PC-9 (cell line): ENCODE measurements around the gene ECSCR. TPM values are rescaled to one million over a fixed set of nuclear protein-coding genes. Genes with fewer than 3 reads are reported as not detected.

Source experiments
- BruUV-seq: library from RNA; stranded (reverse); fragments of 400-500 nt; replicated peaks from 2 replicates; lab custom pipeline; 2021; lab: Mats Ljungman, UMichigan
- CTCF ChIA-PET: fragments of 300-600 bp; sonication (Branson Sonifier 250); formaldehyde crosslinking; loops from one replicate; lab custom pipeline; 2022; ENCODE audit warnings: antibody characterized with exemption; lab: Charles Lee
- POLR2A ChIA-PET: fragments of 300-600 bp; sonication (Branson Sonifier 250); formaldehyde crosslinking; loops from one replicate; lab custom pipeline; 2022; ENCODE audit warnings: antibody characterized with exemption; ENCODE audit not compliant: unreplicated experiment; lab: Charles Lee
- DNase-seq, 2 experiments: peaks; one replicate each; pipeline versions ENCODE4 v3.0.0 to v3.0.0-alpha.2; 2015 to 2022; ENCODE audit warnings: mixed read lengths in 1 of 2
- H2AFZ ChIP-seq: fragments of 200-600 bp; sonication (generic); 2 replicates; pipeline ENCODE4 v1.8.1; 2017; ENCODE audit warnings: antibody characterized with exemption
- H3F3A ChIP-seq: fragments of 200-600 bp; sonication (generic); 2 replicates; pipeline ENCODE4 v1.8.1; 2017; ENCODE audit warnings: antibody characterized with exemption, mild to moderate bottlenecking, low read depth; ENCODE audit not compliant: insufficient read depth
- H3K27ac ChIP-seq: fragments of 200-600 bp; sonication (generic); 2 replicates; pipeline ENCODE4 v1.6.1; 2016; ENCODE audit warnings: mixed run types
- H3K27me3 ChIP-seq: fragments of 200-600 bp; sonication (generic); 2 replicates; pipeline ENCODE4 v1.6.1; 2016; ENCODE audit warnings: low read depth, mixed run types; ENCODE audit not compliant: insufficient read depth
- H3K36me3 ChIP-seq: fragments of 200-600 bp; sonication (generic); 2 replicates; pipeline ENCODE4 v1.6.1; 2016; ENCODE audit warnings: low read depth, mixed run types
- H3K4me1 ChIP-seq: fragments of 200-600 bp; sonication (generic); replicated peaks from 2 replicates; pipeline ENCODE4 v1.6.1; 2016; ENCODE audit warnings: mixed run types; ENCODE audit not compliant: insufficient read depth
- H3K4me2 ChIP-seq: fragments of 200-600 bp; sonication (generic); 2 replicates; pipeline ENCODE4 v1.6.1; 2017; ENCODE audit warnings: mixed run types
- H3K4me3 ChIP-seq: fragments of 200-600 bp; sonication (generic); 2 replicates; pipeline ENCODE4 v1.6.1; 2016; ENCODE audit warnings: mixed run types
- H3K79me2 ChIP-seq: fragments of 200-600 bp; sonication (generic); 2 replicates; pipeline ENCODE4 v1.6.1; 2017; ENCODE audit warnings: low read depth, mixed run types
- H3K9me2 ChIP-seq: fragments of 200-600 bp; sonication (generic); 2 replicates; pipeline ENCODE4 v1.8.1; 2017; ENCODE audit warnings: mild to moderate bottlenecking; ENCODE audit not compliant: insufficient read depth
- H3K9me3 ChIP-seq: fragments of 200-600 bp; sonication (generic); 2 replicates; pipeline ENCODE4 v1.8.1; 2016; ENCODE audit warnings: low read depth; ENCODE audit not compliant: insufficient read depth
- H4K20me1 ChIP-seq: fragments of 200-600 bp; sonication (generic); 2 replicates; pipeline ENCODE4 v1.8.1; 2017; ENCODE audit not compliant: insufficient read depth
- EZH2 ChIP-seq: fragments of 200-600 bp; sonication (generic); IDR thresholded peaks from 2 replicates; pipeline ENCODE4 v1.8.0; 2017; ENCODE audit warnings: antibody characterized with exemption, low read depth
- intact Hi-C: fragments of 100-400 bp; cut with micrococcal nuclease; formaldehyde crosslinking; loops from one replicate; pipeline ENCODE4 v1.10.0; 2022; ENCODE audit not compliant: unreplicated experiment
- total RNA-seq: library from RNA; stranded (reverse); gene quantifications from 2 replicates; pipeline ENCODE4 v1.2.3, GENCODE V29; 2021
- TF ChIP-seq, protein P1 (sequence below): fragments of 200-600 bp; sonication (generic); conservative IDR thresholded peaks from 2 replicates; pipeline ENCODE4 v1.6.1; 2017; ENCODE audit warnings: mixed run types, antibody characterized with exemption, mild to moderate bottlenecking, moderate library complexity

ECSCR gene
- total RNA-seq, 1 experiment from 2014 or later = not detected

DNA sequence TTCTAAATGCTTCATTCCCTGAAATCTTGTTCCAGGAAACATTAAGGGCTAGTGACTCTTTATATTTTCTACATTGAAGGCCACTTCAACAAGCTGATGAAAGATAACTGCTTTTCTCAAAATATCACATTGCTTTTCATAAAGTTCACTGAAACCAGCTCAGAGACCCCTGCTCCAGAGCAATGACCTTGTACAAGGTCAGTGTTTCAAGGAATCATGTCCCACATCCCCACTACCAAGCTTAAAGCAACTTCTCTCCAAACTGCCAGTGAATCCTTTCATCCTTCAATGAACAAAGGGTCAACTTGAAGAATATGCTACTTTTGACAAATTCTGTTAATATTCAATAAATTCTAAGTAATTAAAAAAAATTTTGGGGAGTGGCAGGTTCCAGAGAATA lies 46.7 kb downstream of the ECSCR start:
- intact Hi-C loops = no loop called here
- H3K4me2 ChIP-seq = no peak overlapping the region
- CTCF ChIA-PET = no interaction called here

DNA sequence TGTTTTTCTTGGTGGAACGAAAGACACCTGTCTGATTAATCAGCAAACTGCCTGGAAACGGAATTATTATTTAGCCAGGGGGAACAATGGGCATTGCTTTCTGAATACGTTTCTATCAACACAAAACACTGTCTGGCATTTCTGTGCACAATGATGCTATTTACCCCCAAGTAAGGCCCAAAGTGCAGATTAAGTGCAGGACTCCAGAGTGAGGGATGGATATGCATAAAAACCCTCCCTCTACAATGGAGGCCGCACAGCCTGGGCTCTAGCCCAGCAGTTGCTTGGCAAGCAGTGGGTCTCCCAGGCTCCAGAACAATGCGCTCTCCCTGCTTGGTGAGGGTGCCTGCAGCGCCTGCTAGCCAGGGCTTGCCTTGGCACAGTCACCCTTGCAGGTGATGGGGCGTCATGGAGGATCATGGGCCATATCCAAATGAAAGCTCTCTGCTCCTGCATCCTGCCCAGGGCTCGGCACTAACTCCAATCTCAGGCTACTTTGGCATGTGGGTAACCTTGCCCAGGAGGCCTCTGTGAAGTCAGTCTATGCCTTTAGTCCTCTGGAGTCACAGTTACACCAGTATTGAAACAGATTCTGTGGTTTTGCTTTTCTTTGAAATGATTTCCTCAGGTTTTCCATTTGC lies 47.2 kb downstream of the ECSCR start:
- intact Hi-C loops = no loop called here
- Histone ChIP-seq H3K36me3 (no peaks in the 10 kb centered on the region), H2AFZ (no peak overlapping the region), H3F3A (no peaks in the 10 kb centered on the region), H4K20me1 (no peaks in the 10 kb centered on the region), H3K4me2 (no peak overlapping the region), H3K27ac (no peak overlapping the region), H3K4me1 (no peaks in the 10 kb centered on the region), H3K27me3 (no peaks in the 10 kb centered on the region), H3K9me2 (no peaks in the 10 kb centered on the region), H3K4me3 (no peak overlapping the region), H3K79me2 (no peaks in the 10 kb centered on the region), H3K9me3 (no peaks in the 10 kb centered on the region)
- no TSS peak for BruUV-seq
- TF ChIP-seq, protein P1, sequence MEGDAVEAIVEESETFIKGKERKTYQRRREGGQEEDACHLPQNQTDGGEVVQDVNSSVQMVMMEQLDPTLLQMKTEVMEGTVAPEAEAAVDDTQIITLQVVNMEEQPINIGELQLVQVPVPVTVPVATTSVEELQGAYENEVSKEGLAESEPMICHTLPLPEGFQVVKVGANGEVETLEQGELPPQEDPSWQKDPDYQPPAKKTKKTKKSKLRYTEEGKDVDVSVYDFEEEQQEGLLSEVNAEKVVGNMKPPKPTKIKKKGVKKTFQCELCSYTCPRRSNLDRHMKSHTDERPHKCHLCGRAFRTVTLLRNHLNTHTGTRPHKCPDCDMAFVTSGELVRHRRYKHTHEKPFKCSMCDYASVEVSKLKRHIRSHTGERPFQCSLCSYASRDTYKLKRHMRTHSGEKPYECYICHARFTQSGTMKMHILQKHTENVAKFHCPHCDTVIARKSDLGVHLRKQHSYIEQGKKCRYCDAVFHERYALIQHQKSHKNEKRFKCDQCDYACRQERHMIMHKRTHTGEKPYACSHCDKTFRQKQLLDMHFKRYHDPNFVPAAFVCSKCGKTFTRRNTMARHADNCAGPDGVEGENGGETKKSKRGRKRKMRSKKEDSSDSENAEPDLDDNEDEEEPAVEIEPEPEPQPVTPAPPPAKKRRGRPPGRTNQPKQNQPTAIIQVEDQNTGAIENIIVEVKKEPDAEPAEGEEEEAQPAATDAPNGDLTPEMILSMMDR = no peak
- TF ChIP-seq EZH2 = no peak
- no peak for DNase-seq
- ChIA-PET POLR2A (interaction anchor here (0.7 kb wide), 1 partner anchor 73 kb away, joined by 3 read pairs; no protein-coding TSS in a partner anchor), CTCF (no interaction called here)

More for the DNA sequence above, 46.7 kb downstream of the ECSCR start:
- Histone ChIP-seq H3K79me2 (no peaks in the 10 kb centered on the region), H3K36me3 (no peaks in the 10 kb centered on the region), H3K9me3 (no peaks in the 10 kb centered on the region), H3K4me3 (no peak overlapping the region), H3F3A (no peaks in the 10 kb centered on the region), H3K27ac (no peak overlapping the region), H3K27me3 (no peaks in the 10 kb centered on the region), H3K4me1 (no peaks in the 10 kb centered on the region), H4K20me1 (no peaks in the 10 kb centered on the region), H3K9me2 (no peaks in the 10 kb centered on the region), H2AFZ (no peak overlapping the region)
- no peak for DNase-seq
- no TSS peak for BruUV-seq
- TF ChIP-seq, protein P1 = no peak
- no peak for TF ChIP-seq EZH2
- POLR2A ChIA-PET = interaction anchor here (0.6 kb wide), 1 partner anchor 91 kb away, joined by 4 read pairs; no protein-coding TSS in a partner anchor

DNA sequence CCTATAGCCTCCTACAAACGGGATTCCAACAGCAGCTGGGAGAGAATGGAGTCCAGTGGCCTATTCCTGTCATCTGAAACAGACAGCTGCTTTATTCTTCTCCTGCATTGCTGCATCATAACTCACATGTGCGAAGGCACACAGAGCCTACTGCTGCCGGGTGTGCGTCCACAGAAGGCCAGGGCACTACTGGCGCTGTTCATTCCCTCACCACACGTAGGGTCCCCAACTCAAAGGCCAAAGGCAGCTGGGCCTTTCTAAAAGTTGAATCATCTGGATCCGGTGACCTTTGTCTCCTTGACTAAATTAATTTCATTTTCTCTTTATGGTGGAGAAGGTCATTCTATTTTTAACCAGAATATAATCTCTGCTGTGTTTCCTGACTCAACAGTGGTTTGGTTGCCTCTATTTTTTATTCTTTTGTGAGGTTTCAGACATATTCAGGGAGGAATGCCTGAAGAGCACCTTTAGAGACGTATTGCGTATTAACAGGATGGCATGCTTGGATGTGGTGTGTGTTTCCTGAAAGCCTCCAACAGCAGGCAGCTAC lies 47.9 kb downstream of the ECSCR start:
- DNase-seq = no peak
- H3K4me2 ChIP-seq = no peak overlapping the region
- H3K4me3 ChIP-seq = no peak overlapping the region
- TF ChIP-seq, protein P1 = no peak
- TF ChIP-seq EZH2 = no peak
- H3K27ac ChIP-seq = no peak overlapping the region
- H2AFZ ChIP-seq = no peak overlapping the region
- no peaks in the 10 kb centered on the region for H3F3A ChIP-seq
- H3K9me3 ChIP-seq = no peaks in the 10 kb centered on the region
- CTCF ChIA-PET = interaction anchor here (0.6 kb wide), 1 partner anchor 830 kb away, joined by 6 read pairs; no protein-coding TSS in a partner anchor
- H3K4me1 ChIP-seq = no peaks in the 10 kb centered on the region
- BruUV-seq = no TSS peak
- no peaks in the 10 kb centered on the region for H3K27me3 ChIP-seq
- POLR2A ChIA-PET = interaction anchor here (0.5 to 0.7 kb wide), 2 partner anchors 43 to 73 kb away, joined by 3 to 7 read pairs; no protein-coding TSS in a partner anchor
- no peaks in the 10 kb centered on the region for H3K79me2 ChIP-seq
- intact Hi-C loops = no loop called here
- no peaks in the 10 kb centered on the region for H4K20me1 ChIP-seq
- H3K36me3 ChIP-seq = no peaks in the 10 kb centered on the region
- H3K9me2 ChIP-seq = no peaks in the 10 kb centered on the region
